Neural cell (in vitro differentiated cells): ENCODE results near the gene OTUD3.

Experiments used
- EZH2 ChIP-seq: fragments of 200-600, 300-800 bp; shearing (Covaris generic), sonication (generic); IDR thresholded peaks from 2 replicates; pipeline ENCODE4 v1.6.1; 2014; ENCODE audit warnings: antibody characterized with exemption, low read length, borderline replicate concordance, mild to moderate bottlenecking; ENCODE audit not compliant: insufficient read depth, poor library complexity, severe bottlenecking
- TAF1 ChIP-seq: IDR thresholded peaks from 2 replicates; pipeline ENCODE4 v1.6.1; 2012; ENCODE audit warnings: low read depth
- TF ChIP-seq, protein P1 (sequence below): fragments of 450-650 bp; IDR thresholded peaks from 2 replicates; pipeline ENCODE4 v1.5.1; 2014; ENCODE audit warnings: antibody characterized with exemption, mild to moderate bottlenecking, moderate library complexity; ENCODE audit not compliant: poor library complexity, severe bottlenecking

DNA sequence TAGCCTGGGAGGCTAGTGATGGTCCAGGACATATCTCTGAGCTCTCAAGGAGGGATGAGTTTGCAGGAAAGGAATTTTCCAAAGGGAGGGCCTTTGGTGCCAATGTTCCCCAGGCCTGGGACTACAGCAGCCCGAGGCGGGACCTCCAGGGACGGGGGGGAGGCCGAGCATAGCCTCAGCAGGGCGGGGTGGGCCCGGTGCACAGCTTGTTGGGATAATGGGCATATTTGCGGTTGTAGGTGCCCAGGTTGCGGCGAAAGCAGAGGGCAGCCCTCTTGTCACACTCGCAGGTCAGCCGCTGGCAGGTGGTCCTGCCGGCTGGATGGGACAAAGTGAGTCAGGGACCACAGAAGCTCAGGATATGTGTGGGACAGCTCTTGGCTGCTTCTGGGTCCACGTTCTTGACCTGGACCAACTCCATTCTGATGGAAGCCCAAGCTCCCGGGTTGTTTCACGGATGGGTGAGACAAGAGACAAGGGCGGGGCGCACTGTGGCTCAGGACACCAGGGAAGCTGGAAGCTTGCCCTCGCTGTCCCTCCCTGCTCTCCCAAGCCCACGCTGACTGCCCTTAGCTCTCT lies 38.0 kb downstream of the OTUD3 start:
- TF ChIP-seq, protein P1, sequence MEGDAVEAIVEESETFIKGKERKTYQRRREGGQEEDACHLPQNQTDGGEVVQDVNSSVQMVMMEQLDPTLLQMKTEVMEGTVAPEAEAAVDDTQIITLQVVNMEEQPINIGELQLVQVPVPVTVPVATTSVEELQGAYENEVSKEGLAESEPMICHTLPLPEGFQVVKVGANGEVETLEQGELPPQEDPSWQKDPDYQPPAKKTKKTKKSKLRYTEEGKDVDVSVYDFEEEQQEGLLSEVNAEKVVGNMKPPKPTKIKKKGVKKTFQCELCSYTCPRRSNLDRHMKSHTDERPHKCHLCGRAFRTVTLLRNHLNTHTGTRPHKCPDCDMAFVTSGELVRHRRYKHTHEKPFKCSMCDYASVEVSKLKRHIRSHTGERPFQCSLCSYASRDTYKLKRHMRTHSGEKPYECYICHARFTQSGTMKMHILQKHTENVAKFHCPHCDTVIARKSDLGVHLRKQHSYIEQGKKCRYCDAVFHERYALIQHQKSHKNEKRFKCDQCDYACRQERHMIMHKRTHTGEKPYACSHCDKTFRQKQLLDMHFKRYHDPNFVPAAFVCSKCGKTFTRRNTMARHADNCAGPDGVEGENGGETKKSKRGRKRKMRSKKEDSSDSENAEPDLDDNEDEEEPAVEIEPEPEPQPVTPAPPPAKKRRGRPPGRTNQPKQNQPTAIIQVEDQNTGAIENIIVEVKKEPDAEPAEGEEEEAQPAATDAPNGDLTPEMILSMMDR = no peak
- TF ChIP-seq EZH2 (no peak), TAF1 (no peak)
